GM18909 (cell line): ENCODE measurements around the gene GINS1.
"Not testable (repeated sequence)": the region's sequence is repeated elsewhere in the genome, so short reads cannot be mapped to it uniquely, and the experiment has no call there.

Experiments used
- ATAC-seq: cut with Tn5 transposase; IDR thresholded peaks from one replicate; pipeline ENCODE4 v1.9.1; 2021; ENCODE audit warnings: mild to moderate bottlenecking; ENCODE audit not compliant: unreplicated experiment, poor library complexity

Gene GINS1

DNA sequence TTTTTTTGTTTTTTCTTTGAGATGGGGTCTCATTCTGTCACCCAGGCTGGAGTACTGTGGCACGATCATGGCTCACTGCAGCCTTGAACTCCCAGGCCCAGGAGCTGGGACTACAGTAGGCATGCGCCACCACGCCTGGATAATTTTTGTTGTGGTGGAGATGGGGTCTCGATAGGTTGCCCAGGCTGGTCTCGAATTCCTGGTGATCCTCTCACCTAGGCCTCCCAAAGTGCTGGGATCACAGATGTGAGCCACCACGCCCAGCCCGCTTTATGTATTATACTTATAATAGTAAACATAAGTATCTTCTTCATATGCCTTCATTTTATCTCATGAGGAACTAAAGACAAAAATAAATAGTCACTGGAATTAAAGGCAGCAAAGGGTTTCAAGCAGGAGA is 63.5 kb downstream of the GINS1 start:
- ATAC-seq, result no peak

- not testable (repeated sequence) for ATAC-seq
These were observed 65.8 kb downstream of the GINS1 start for GRCh38 chr20:25473297-25473696.

- ATAC-seq, result no peak
These were observed 68.9 kb downstream of the GINS1 start for GRCh38 chr20:25476106-25477013.

DNA sequence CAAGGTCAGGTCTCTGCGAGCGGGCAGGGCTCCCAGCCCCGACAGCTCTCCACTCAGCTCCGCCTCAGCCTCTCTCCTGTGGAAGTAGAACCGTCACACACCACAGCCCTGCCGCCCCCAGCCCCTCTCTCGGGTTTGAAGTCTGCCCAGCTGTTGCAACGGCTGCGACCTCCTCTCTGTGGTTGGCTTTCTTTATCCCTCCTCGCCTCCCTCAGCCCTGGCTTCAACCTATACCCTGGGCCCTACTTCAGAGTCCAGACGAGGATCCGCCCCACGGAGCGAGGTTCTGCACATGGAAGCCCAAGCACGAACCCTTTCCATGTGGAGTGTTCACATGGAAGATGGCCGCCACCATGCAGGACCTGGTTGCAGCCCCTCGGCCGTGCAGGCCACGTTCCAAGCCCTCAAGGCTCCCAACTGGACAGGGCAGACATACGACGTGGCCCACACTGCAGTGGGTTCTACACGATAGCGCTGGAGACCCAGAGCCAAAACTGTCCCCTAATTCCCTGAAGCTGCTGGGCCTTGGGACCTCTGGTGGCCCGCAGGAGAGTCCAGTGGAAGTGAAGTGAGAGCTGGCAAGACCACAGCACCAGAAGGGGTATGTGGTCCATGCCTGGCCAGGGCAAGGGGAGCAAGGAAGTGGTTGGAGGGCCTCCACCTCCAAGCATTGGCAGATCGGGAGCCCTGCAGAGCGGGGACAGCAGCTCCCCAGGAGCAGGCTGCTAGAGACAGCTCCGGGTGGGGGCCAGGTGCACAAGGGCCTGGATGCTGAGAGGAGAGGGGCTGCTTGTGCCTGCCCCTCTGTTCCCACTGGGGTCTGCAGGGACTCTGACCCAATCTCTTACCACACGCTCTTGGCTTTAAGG is 69.8 kb downstream of the GINS1 start:
- no peak for ATAC-seq

DNA sequence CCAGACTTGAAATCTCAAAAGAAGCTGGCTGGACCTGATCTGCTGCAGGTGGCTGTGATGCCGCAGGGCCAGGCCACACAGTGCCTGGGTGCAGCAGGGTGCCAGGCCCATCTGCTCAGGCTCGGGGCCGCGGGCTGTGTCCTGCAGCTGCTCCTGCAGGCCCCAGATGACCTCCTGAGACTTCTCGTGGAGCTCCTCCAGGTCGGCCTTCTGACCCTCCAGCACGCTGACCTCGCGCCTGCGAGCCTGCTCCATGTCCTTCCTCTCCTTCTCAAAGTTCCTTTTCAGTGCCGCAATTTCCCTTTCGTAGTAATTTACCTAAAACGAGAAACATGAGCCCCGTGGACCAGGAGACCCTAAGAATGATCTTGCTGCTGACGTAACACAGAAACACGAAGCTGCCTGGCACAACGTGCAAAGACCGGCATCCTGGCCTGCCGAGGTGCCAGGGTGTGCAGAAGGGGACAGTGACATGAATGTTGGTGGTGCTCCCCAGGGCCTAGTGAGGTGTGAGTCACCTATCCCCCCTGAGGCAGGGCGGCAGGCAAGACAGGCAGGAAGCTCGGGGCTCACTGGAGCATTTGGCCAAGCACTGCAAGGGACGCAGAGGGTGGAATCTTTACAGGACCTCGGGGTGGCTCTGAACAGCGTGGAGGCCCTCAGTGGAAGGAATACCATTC is 71.6 kb downstream of the GINS1 start:
- ATAC-seq, result no peak

GRCh38 chr20:25479638-25480037 is 72.2 kb downstream of the GINS1 start:
- no peak for ATAC-seq

DNA sequence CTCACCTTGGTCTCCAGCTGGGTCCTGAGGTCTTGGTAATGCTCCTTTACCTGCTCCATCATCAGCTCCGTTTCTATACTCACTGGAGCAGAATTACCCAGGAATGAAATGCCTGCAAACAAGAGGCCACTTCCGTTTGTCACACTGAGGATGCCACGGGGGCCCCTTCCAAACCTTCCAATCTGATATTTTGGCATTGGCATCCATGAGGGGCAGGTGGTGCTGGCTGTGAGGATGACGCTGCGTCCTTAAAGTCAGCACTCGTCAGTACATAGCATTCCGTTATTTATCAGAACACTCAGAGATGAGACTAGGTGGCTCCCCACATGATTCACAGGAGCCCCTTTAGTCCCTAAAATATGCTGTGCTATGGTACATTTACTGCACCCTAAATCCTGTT is 72.7 kb downstream of the GINS1 start:
- ATAC-seq, result no peak

- ATAC-seq, result no peak
These were observed 73.3 kb downstream of the GINS1 start for GRCh38 chr20:25480797-25481196.

DNA sequence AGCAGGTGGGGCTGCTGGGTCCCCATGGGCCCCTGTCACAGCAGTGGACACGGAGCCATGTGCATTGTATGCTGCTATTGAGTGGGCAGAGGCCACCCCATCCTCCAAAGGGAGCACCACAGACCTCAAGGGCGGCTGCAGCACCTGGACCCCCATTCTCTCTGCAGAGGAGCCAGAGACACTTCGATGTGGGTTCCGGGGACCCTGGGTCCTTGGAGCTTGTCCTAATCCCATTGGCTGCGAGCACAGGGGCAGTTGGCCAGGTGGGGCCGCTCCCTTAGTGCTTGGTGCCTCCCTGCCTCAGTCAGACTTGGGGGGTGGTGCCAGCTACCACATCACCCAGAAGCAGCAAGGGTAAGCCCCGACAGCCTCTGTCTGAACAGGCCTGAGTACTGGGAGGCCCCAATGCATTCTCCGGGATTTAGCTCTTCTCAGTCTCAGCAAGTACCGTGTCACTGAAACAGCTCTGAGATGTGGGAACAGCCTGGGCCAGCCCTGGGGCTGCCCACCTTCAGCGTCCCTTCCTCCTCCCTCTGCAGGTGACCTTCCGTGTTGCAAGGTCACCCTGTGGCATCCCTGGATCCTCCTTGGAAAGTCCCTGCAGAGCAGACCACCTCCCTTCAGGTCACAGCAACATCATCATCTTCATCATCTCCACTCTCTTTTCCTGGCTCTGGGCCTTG is 73.9 kb downstream of the GINS1 start:
- ATAC-seq, result no peak

DNA sequence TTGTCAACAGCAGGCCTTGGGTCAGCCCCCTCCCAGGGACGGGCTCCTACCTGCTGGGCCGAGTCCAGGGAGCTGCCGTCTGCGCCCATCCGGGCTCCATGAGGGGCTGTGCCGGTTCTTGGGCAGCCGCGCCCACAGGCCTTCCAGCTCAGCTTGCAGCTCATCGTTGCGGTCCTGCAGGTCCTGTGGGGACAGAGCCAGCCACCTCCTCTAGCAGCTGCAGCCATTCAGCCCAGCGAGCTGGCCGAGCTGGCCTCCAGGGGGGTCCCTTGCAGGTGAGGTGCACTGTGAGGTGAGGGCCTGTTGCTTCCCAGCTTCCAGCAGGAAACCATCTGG is 74.4 kb downstream of the GINS1 start:
- no peak for ATAC-seq

- no peak for ATAC-seq
These were observed 76.1 kb downstream of the GINS1 start for GRCh38 chr20:25483431-25484132.

DNA sequence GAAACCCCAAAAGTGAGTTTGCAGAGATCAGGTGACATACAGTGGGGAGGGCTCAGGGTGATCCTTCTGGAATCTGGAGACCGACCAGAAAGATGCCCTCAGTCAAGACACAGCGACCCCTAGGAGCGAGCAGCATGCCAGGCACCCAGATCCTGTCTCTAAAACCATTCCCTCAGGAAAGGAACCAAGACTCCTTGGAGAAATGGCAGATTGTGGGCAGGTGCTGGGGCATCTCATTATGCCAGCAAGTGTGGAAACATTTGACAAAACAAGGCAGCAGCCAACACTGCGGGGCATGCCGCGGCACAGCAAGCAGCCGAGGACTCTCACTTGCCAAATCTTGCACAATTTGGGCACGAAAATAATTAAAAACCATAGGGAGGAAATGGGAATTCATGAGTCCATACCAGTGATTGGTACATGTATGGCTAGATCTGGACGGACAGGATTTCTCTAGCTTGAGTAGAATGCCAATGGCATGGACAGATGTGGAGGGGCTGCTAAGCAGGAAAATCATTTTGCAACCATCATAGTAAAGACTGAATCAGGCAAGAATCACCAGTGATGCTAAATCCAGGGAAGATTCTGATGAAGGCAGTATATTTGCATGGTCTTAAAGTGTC is 76.9 kb downstream of the GINS1 start:
- no peak for ATAC-seq

- ATAC-seq, result no peak
These were observed 77.5 kb downstream of the GINS1 start for GRCh38 chr20:25484911-25485511.

DNA sequence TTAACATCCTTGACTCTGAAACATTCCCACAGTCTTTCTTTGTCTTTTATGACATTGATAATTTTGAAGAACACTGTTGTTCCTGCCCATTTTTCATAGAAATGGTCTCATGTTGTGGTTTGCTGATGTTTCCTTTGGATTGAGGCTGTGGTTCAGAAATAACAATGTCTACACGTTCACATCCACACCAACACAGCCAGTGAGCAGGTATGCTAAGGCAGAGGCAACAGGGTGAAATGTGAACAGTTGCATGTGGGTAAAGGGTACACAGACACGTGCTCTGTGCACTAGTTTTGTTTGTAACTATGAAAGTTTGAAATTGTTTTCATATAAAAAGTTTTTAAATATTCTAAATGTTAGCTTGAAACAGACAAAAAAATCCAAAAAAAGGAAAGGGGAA is 78.4 kb downstream of the GINS1 start:
- no peak for ATAC-seq

- no peak for ATAC-seq
These were observed 78.9 kb downstream of the GINS1 start for GRCh38 chr20:25486377-25486776.

DNA sequence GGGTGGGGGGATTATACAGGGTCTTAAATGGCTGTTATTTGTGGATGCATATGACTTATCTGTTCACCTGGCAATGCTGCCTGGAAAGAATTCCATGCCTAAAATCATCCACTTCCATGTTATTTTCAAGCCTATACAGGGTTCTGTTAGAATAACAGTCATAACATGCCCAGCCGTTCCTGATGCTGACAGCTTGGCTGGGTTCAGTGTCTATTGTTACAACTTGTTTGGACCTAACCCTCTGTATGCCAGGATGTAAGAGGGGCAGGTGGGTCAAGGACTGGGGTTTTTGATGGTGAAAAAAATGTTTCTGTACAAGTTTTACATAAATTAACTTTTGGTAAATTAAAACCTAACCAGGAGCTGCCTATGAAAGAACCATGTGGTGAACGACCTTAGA is 79.8 kb downstream of the GINS1 start:
- ATAC-seq, result no peak

- no peak for ATAC-seq
These were observed 80.5 kb downstream of the GINS1 start for GRCh38 chr20:25487975-25488374.

DNA sequence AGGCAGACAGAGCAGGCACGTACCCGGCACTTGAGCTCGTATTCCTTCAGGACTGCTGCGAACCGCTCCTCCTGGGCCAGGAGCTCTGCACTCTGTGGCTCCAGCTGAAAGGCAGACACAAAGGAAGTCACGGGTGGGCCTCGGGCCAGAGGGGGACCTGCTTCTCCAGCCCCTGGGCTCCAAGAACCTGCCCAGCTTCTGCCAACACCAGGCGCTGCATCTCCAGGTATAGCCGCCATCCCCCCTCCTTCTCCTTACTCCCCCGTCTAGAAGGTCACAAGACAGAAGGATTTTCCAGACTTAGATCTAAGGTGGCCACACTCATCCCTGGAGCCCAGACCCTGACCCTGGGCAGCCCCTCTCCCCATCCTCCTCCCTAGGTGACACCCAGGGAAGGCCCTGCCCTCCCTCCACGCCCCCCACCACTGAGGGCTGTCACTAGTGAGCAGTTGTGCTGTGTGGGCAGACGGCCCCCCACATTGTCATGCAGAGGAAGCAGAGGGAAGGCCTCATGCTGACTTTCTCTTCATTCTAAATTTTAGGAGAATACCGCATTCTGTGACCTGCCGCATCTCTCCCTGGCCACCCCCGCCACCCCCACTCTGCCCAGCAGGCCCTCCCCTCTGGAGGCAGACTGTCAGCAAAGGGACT is 81.9 kb downstream of the GINS1 start:
- no peak for ATAC-seq
